Endodermal cell (in vitro differentiated cells): Measurements from ENCODE around the gene RPS21. TPM values are rescaled to one million over a fixed set of nuclear protein-coding genes. Genes with fewer than 3 reads are reported as not detected.

ENCODE experiments used
- DNase-seq: peaks from one replicate; pipeline ENCODE4 v3.0.0-alpha.2; 2017
- H3K27ac ChIP-seq: 2 replicates; pipeline ENCODE4 v1.5.1; 2013; ENCODE audit warnings: mild to moderate bottlenecking, low read depth, low read length, moderate library complexity
- H3K27me3 ChIP-seq: 2 replicates; pipeline ENCODE4 v1.6.1; 2013; ENCODE audit warnings: mild to moderate bottlenecking, low read length, moderate library complexity; ENCODE audit not compliant: insufficient read depth, control insufficient read depth, poor library complexity, severe bottlenecking
- H3K36me3 ChIP-seq: 2 replicates; pipeline ENCODE4 v1.7.0; 2013; ENCODE audit warnings: mild to moderate bottlenecking, low read length, moderate library complexity; ENCODE audit not compliant: control insufficient read depth, insufficient read depth
- H3K4me1 ChIP-seq: one replicate; pipeline ENCODE4 v1.7.0; 2013; ENCODE audit warnings: low read length; ENCODE audit not compliant: control insufficient read depth, insufficient read depth
- H3K4me3 ChIP-seq: 2 replicates; pipeline ENCODE4 v1.5.1; 2013; ENCODE audit warnings: mild to moderate bottlenecking, low read length, moderate library complexity
- H3K9ac ChIP-seq: 2 replicates; pipeline ENCODE4 v1.6.1; 2013; ENCODE audit warnings: mild to moderate bottlenecking, low read length, moderate library complexity; ENCODE audit not compliant: poor library complexity, severe bottlenecking; ENCODE audit errors: extremely low read depth
- H3K9me3 ChIP-seq: 2 replicates; pipeline ENCODE4 v1.6.1; 2013; ENCODE audit warnings: mild to moderate bottlenecking, low read length, moderate library complexity; ENCODE audit not compliant: control insufficient read depth
- H3K27ac Mint-ChIP-seq: 2 replicates; pipeline ENCODE4 v1.8.0; 2020; ENCODE audit warnings: mixed read lengths
- H3K27me3 Mint-ChIP-seq: 2 replicates; pipeline ENCODE4 v1.8.0; 2021; ENCODE audit warnings: mild to moderate bottlenecking, mixed read lengths; ENCODE audit not compliant: insufficient read depth
- H3K36me3 Mint-ChIP-seq: 2 replicates; pipeline ENCODE4 v1.8.0; 2020; ENCODE audit warnings: low read depth, mixed read lengths
- H3K4me1 Mint-ChIP-seq: 2 replicates; pipeline ENCODE4 v1.8.0; 2020; ENCODE audit warnings: mixed read lengths
- H3K4me3 Mint-ChIP-seq: 2 replicates; pipeline ENCODE4 v1.8.0; 2020; ENCODE audit warnings: mild to moderate bottlenecking, moderate library complexity, mixed read lengths
- H3K9me3 Mint-ChIP-seq: 2 replicates; pipeline ENCODE4 v1.8.0; 2020; ENCODE audit warnings: mild to moderate bottlenecking, mixed read lengths
- CTCF ChIP-seq: fragments of 200-600 bp; sonication (generic); conservative IDR thresholded peaks from 2 replicates; pipeline ENCODE4 v1.5.0; 2021; ENCODE audit warnings: antibody characterized with exemption, mild to moderate bottlenecking
- WGBS, 2 experiments: methylation state at CpG; one replicate each; pipeline versions ENCODE4 v1.1.5 to v1.1.7; 2013; ENCODE audit warnings: missing lambda C conversion rate in 2 of 2, mixed read lengths in 1 of 2; ENCODE audit not compliant: insufficient coverage in 1 of 2, insufficient read length in 1 of 2; 5-methylcytosine and 5-hydroxymethylcytosine counted together
- total RNA-seq, 2 donors: library from RNA; stranded (reverse); fragmentation: NEBNext Ultra II Directional in 1 of 2; extraction: Animal tissue kit (Norgen Biotek cat#: 25700) in 1 of 2; gene quantifications; 2 replicates in 1 of 2; 3 replicates in 1 of 2; pipeline ENCODE4 v1.2.1, GENCODE V29; 2021

The RPS21 gene
- total RNA-seq, 2 donors from 2014 or later = 1,288 to 1,382 TPM

GRCh38 chr20:62437496-62437895 is 50.6 kb downstream of the RPS21 start:
- Histone ChIP-seq H3K4me1 (no peaks in the 10 kb centered on the region), H3K9me3 (no peaks in the 10 kb centered on the region), H3K4me3 (no peak overlapping the region), H3K27ac (no peak overlapping the region), H3K36me3 (no peaks in the 10 kb centered on the region), H3K27me3 (no peaks in the 10 kb centered on the region), H3K9ac (no peak overlapping the region)
- DNase-seq = no peak
- TF ChIP-seq CTCF = no peak
- Mint-ChIP-seq H3K27ac (no peak overlapping the region), H3K4me1 (no peaks in the 10 kb centered on the region), H3K4me3 (no peak overlapping the region), H3K9me3 (no peaks in the 10 kb centered on the region), H3K36me3 (no peaks in the 10 kb centered on the region), H3K27me3 (peaks cover 5% of the 10 kb centered on the region)
- 90 to 94% methylated on average over 10 to 12 of the region's 12 CpGs for WGBS, 2 experiments

- Histone ChIP-seq H3K4me1 (no peaks in the 10 kb centered on the region), H3K9ac (no peak overlapping the region), H3K9me3 (no peaks in the 10 kb centered on the region), H3K36me3 (no peaks in the 10 kb centered on the region), H3K27me3 (no peaks in the 10 kb centered on the region), H3K27ac (no peak overlapping the region), H3K4me3 (no peak overlapping the region)
- Mint-ChIP-seq H3K4me3 (no peak overlapping the region), H3K27me3 (peaks cover 5% of the 10 kb centered on the region), H3K4me1 (no peaks in the 10 kb centered on the region), H3K27ac (peak overlapping the region; percentile 61), H3K36me3 (no peaks in the 10 kb centered on the region), H3K9me3 (no peaks in the 10 kb centered on the region)
- DNase-seq = no peak
- 92 to 95% methylated on average over 17 to 24 of the region's 24 CpGs for WGBS, 2 experiments
- peak; percentile 54 for TF ChIP-seq CTCF
These were observed 51.0 kb downstream of the RPS21 start for GRCh38 chr20:62437927-62438326.

Other genes starting within 250 kb of the RPS21 start
- 100 to 1,000 TPM; 279 to 280 TPM for gene PSMA7, start 243.7 kb upstream of the RPS21 start, total RNA-seq
- 10 to 100 TPM; 23.2 to 28.8 TPM for gene SS18L1, start 243.3 kb upstream of the RPS21 start, total RNA-seq
- 10 to 100 TPM; 28.2 to 29.6 TPM for gene MTG2, start 204.1 kb upstream of the RPS21 start, total RNA-seq
- gene HRH3, start 166.8 kb upstream of the RPS21 start, total RNA-seq = under 1 TPM in 1 of 2 donors, not detected in 1; 0.44 TPM
- 10 to 100 TPM; 46.7 to 50.3 TPM for gene OSBPL2, start 148.6 kb upstream of the RPS21 start, total RNA-seq
- 100 to 1,000 TPM; 105 to 106 TPM for gene ADRM1, start 84.1 kb upstream of the RPS21 start, total RNA-seq
- gene LAMA5, start 19.8 kb upstream of the RPS21 start, total RNA-seq = 100 to 1,000 TPM; 315 to 369 TPM
- 10 to 100 TPM; 10.4 to 15.6 TPM for gene CABLES2, start 20.2 kb downstream of the RPS21 start, total RNA-seq
- under 1 TPM in 1 of 2 donors, not detected in 1; 0.40 TPM for gene RBBP8NL, start 40.4 kb downstream of the RPS21 start, total RNA-seq
- gene GATA5, start 88.9 kb downstream of the RPS21 start, total RNA-seq = 1 to 10 TPM; 2.5 to 6.7 TPM